HG03354 (cell line): ENCODE results near the gene GSTK1.

Experiments
- ATAC-seq: cut with Tn5 transposase; IDR thresholded peaks from one replicate; pipeline ENCODE4 v1.9.1; 2021; ENCODE audit warnings: mild to moderate bottlenecking; ENCODE audit not compliant: unreplicated experiment, poor library complexity, severe bottlenecking

GSTK1 gene

GRCh38 chr7:143237366-143237765 is 25.9 kb upstream of the GSTK1 start:
- ATAC-seq: no peak

GRCh38 chr7:143238289-143238980 is 24.8 kb upstream of the GSTK1 start:
- ATAC-seq: no peak

- no peak for ATAC-seq
Observed at GRCh38 chr7:143239813-143240212, 23.4 kb upstream of the GSTK1 start.

- peak; percentile 96 for ATAC-seq
Observed at GRCh38 chr7:143240291-143241168, 22.7 kb upstream of the GSTK1 start.

GRCh38 chr7:143242306-143242705 is 20.9 kb upstream of the GSTK1 start:
- no peak for ATAC-seq

- ATAC-seq: no peak
Observed at GRCh38 chr7:143243111-143243510, 20.1 kb upstream of the GSTK1 start.

- no peak for ATAC-seq
Observed at GRCh38 chr7:143243614-143244013, 19.6 kb upstream of the GSTK1 start.

- no peak for ATAC-seq
Observed at GRCh38 chr7:143244321-143244720, 18.9 kb upstream of the GSTK1 start.

GRCh38 chr7:143245123-143245522 is 18.1 kb upstream of the GSTK1 start:
- no peak for ATAC-seq

- ATAC-seq: no peak
Observed at GRCh38 chr7:143247372-143247771, 15.9 kb upstream of the GSTK1 start.

- no peak for ATAC-seq
Observed at GRCh38 chr7:143248761-143249354, 14.4 kb upstream of the GSTK1 start.

GRCh38 chr7:143250199-143250598 is 13.0 kb upstream of the GSTK1 start:
- no peak for ATAC-seq

- ATAC-seq: no peak
Observed at GRCh38 chr7:143250822-143251221, 12.4 kb upstream of the GSTK1 start.

- ATAC-seq: no peak
Observed at GRCh38 chr7:143252006-143252405, 11.2 kb upstream of the GSTK1 start.

- ATAC-seq: no peak
Observed at GRCh38 chr7:143255564-143255963, 7.7 kb upstream of the GSTK1 start.

GRCh38 chr7:143256325-143256724 is 6.9 kb upstream of the GSTK1 start:
- peak; percentile 29 for ATAC-seq

- peak; percentile 89 for ATAC-seq
Observed at GRCh38 chr7:143256932-143257331, 6.3 kb upstream of the GSTK1 start.

GRCh38 chr7:143257501-143257900 is 5.7 kb upstream of the GSTK1 start:
- ATAC-seq: no peak

- peak; percentile 37 for ATAC-seq
Observed at GRCh38 chr7:143258831-143259230, 4.4 kb upstream of the GSTK1 start.

GRCh38 chr7:143259765-143260164 is 3.5 kb upstream of the GSTK1 start:
- no peak for ATAC-seq

GRCh38 chr7:143261901-143262300 is 1.3 kb upstream of the GSTK1 start:
- ATAC-seq: no peak
